PC-3 (cell line): ENCODE measurements around the gene SLC51B. TPM values are rescaled to one million over a fixed set of nuclear protein-coding genes. Genes with fewer than 3 reads are reported as not detected.

ENCODE experiments used
- ATAC-seq: fragments of 200-7000 bp; cut with Tn5 transposase; 2 replicates; pipeline ENCODE4 v1.9.1; 2020; ENCODE audit warnings: mild to moderate bottlenecking, moderate library complexity
- BruUV-seq: library from RNA; stranded (reverse); fragments of 400-500 nt; replicated peaks from 2 replicates; lab custom pipeline; 2021; lab: Mats Ljungman, UMichigan
- CTCF ChIA-PET: fragments of 300-600 bp; sonication (Branson Sonifier 250); formaldehyde crosslinking; loops from one replicate; lab custom pipeline; 2022; ENCODE audit warnings: antibody characterized with exemption; lab: Charles Lee
- POLR2A ChIA-PET: fragments of 300-600 bp; sonication (Branson Sonifier 250); formaldehyde crosslinking; loops from one replicate; lab custom pipeline; 2022; ENCODE audit warnings: antibody characterized with exemption; ENCODE audit not compliant: unreplicated experiment; lab: Charles Lee
- DNase-seq: peaks from one replicate; pipeline ENCODE4 v3.0.0-alpha.2; 2015
- H2AFZ ChIP-seq: fragments of 300-600 bp; sonication (generic); 2 replicates; pipeline ENCODE4 v1.6.0; 2016; ENCODE audit warnings: antibody characterized with exemption, low read length
- H3F3A ChIP-seq: fragments of 300-600 bp; sonication (generic); one replicate; pipeline ENCODE4 v1.6.0; 2017; ENCODE audit warnings: antibody characterized with exemption, low read length, control low read depth, mild to moderate bottlenecking; ENCODE audit not compliant: unreplicated experiment
- H3K27ac ChIP-seq: fragments of 300-600 bp; sonication (generic); 2 replicates; pipeline ENCODE4 v1.5.1; 2016; ENCODE audit warnings: mild to moderate bottlenecking, low read length
- H3K27me3 ChIP-seq: fragments of 300-600 bp; sonication (generic); 2 replicates; pipeline ENCODE4 v1.6.1; 2016; ENCODE audit warnings: low read length, mixed read lengths
- H3K36me3 ChIP-seq: fragments of 300-600 bp; sonication (generic); 2 replicates; pipeline ENCODE4 v1.6.1; 2016; ENCODE audit warnings: low read depth, mixed run types, low read length, mixed read lengths
- H3K4me1 ChIP-seq: fragments of 300-600 bp; sonication (generic); 2 replicates; pipeline ENCODE4 v1.5.1; 2016; ENCODE audit warnings: low read length; ENCODE audit not compliant: insufficient read depth
- H3K4me2 ChIP-seq: fragments of 300-600 bp; sonication (generic); 2 replicates; pipeline ENCODE4 v1.6.0; 2016; ENCODE audit warnings: low read length
- H3K4me3 ChIP-seq: fragments of 300-600 bp; sonication (generic); 2 replicates; pipeline ENCODE4 v1.5.1; 2016; ENCODE audit warnings: mild to moderate bottlenecking, low read length, mixed read lengths
- H3K79me2 ChIP-seq: fragments of 300-600 bp; sonication (generic); 2 replicates; pipeline ENCODE4 v1.6.1; 2017; ENCODE audit warnings: low read length, mixed read lengths
- H3K9ac ChIP-seq: fragments of 300-600 bp; sonication (generic); 2 replicates; pipeline ENCODE4 v1.6.0; 2016; ENCODE audit warnings: mild to moderate bottlenecking, low read length
- H3K9me2 ChIP-seq: fragments of 300-600 bp; sonication (generic); replicated peaks from 2 replicates; pipeline ENCODE4 v1.6.1; 2016; ENCODE audit warnings: mixed run types, low read length, mixed read lengths
- H3K9me3 ChIP-seq: fragments of 300-600 bp; sonication (generic); 2 replicates; pipeline ENCODE4 v1.6.1; 2016; ENCODE audit warnings: low read length, mixed read lengths
- H4K20me1 ChIP-seq: fragments of 300-600 bp; sonication (generic); 2 replicates; pipeline ENCODE4 v1.6.1; 2016; ENCODE audit warnings: low read length, mixed read lengths
- CTCF ChIP-seq: fragments of 300-600 bp; sonication (generic); conservative IDR thresholded peaks from 2 replicates; pipeline ENCODE4 v1.5.1; 2017; ENCODE audit warnings: antibody characterized with exemption, low read depth, mild to moderate bottlenecking, low read length
- EZH2 ChIP-seq: fragments of 300-600 bp; sonication (generic); IDR thresholded peaks from one replicate; pipeline ENCODE4 v1.6.1; 2017; ENCODE audit warnings: antibody characterized with exemption, mild to moderate bottlenecking, low read length; ENCODE audit not compliant: unreplicated experiment
- EZH2phosphoT487 ChIP-seq: fragments of 300-600 bp; sonication (generic); IDR thresholded peaks from 2 replicates; pipeline ENCODE4 v1.6.1; 2018; ENCODE audit warnings: mild to moderate bottlenecking, antibody characterized with exemption, low read length, borderline replicate concordance
- intact Hi-C: fragments of 100-400 bp; cut with micrococcal nuclease; formaldehyde crosslinking; loops from 2 replicates; pipeline ENCODE4 v1.9.0; 2023
- total RNA-seq: library from RNA; depleted of rRNA; stranded (reverse); fragments of >200 nt; gene quantifications from 2 replicates; pipeline ENCODE4 v1.2.3, GENCODE V29; 2014

Gene SLC51B
- total RNA-seq, 1 experiment from 2014 or later = not detected

DNA sequence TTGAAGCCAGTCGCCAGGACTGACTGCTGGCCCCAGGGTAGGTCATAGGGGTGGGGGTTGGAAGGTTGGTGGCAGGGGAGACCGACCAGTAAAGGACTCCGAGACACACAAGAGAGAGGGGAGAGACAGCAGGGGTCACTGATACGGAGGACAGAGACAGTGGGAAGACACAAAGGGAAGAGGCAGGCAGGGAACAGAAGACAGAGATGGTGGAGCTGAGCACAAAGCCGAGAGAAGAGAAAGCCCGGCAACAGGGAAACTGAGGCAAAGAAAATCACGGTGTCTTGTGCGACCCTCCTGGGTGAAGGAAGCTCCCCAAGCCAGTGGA lies 22.1 kb downstream of the SLC51B start:
- H3K9me2 ChIP-seq = no peaks in the 10 kb centered on the region
- no peak overlapping the region for H2AFZ ChIP-seq
- H4K20me1 ChIP-seq = no peaks in the 10 kb centered on the region
- H3K36me3 ChIP-seq = no peaks in the 10 kb centered on the region
- no peak for ATAC-seq
- intact Hi-C loops = no loop called here
- no peak overlapping the region for H3K4me2 ChIP-seq
- DNase-seq = no peak
- no TSS peak for BruUV-seq
- H3K4me1 ChIP-seq = no peaks in the 10 kb centered on the region
- no peak overlapping the region for H3K9ac ChIP-seq
- H3F3A ChIP-seq = no peaks in the 10 kb centered on the region
- H3K79me2 ChIP-seq = no peaks in the 10 kb centered on the region
- H3K9me3 ChIP-seq = no peaks in the 10 kb centered on the region
- no peak for TF ChIP-seq CTCF
- CTCF ChIA-PET = no interaction called here
- no peaks in the 10 kb centered on the region for H3K27me3 ChIP-seq
- POLR2A ChIA-PET = no interaction called here
- no peak overlapping the region for H3K27ac ChIP-seq
- no peak overlapping the region for H3K4me3 ChIP-seq

- POLR2A ChIA-PET = no interaction called here
- H2AFZ ChIP-seq = no peak within 1 kb of the TSS
- TF ChIP-seq EZH2phosphoT487 (no peak), EZH2 (no peak), CTCF (no peak)
Measured at GRCh38 chr15:65067645-65068402, 22.6 kb downstream of the SLC51B start, which contains the start of gene RASL12. Gene RASL12 (minus strand): TSS chr15:65067991. CDS start chr15:65067835, 156 bp downstream.

GRCh38 chr15:65068403-65068788 lies 23.2 kb downstream of the SLC51B start:
- DNase-seq = no peak
- no peaks in the 10 kb centered on the region for H4K20me1 ChIP-seq
- H2AFZ ChIP-seq = no peak overlapping the region
- no peak overlapping the region for H3K27ac ChIP-seq
- intact Hi-C loops = no loop called here
- no peak overlapping the region for H3K4me3 ChIP-seq
- H3K79me2 ChIP-seq = no peaks in the 10 kb centered on the region
- ChIA-PET POLR2A (no interaction called here), CTCF (no interaction called here)
- no peaks in the 10 kb centered on the region for H3F3A ChIP-seq
- TF ChIP-seq CTCF (no peak), EZH2 (no peak), EZH2phosphoT487 (no peak)
- H3K9ac ChIP-seq = no peak overlapping the region
- H3K27me3 ChIP-seq = no peaks in the 10 kb centered on the region
- ATAC-seq = no peak
- no TSS peak for BruUV-seq
- no peaks in the 10 kb centered on the region for H3K4me1 ChIP-seq
- no peaks in the 10 kb centered on the region for H3K9me2 ChIP-seq
- H3K9me3 ChIP-seq = no peaks in the 10 kb centered on the region
- H3K36me3 ChIP-seq = no peaks in the 10 kb centered on the region
- H3K4me2 ChIP-seq = no peak overlapping the region

More at GRCh38 chr15:65067645-65068402, 22.6 kb downstream of the SLC51B start, which contains the start of gene RASL12:
- no peaks in the 10 kb centered on the region for H4K20me1 ChIP-seq
- ATAC-seq = no peak
- H3K27me3 ChIP-seq = no peaks in the 10 kb centered on the region
- H3K4me2 ChIP-seq = no peak within 1 kb of the TSS
- H3F3A ChIP-seq = no peaks in the 10 kb centered on the region
- DNase-seq = no peak
- no peak within 1 kb of the TSS for H3K4me3 ChIP-seq
- H3K4me1 ChIP-seq = no peaks in the 10 kb centered on the region
- H3K9me2 ChIP-seq = no peaks in the 10 kb centered on the region
- no peak within 1 kb of the TSS for H3K9ac ChIP-seq
- BruUV-seq = no TSS peak
- no peaks in the 10 kb centered on the region for H3K9me3 ChIP-seq
- CTCF ChIA-PET = no interaction called here
- H3K36me3 ChIP-seq = no peaks in the 10 kb centered on the region
- no peak within 1 kb of the TSS for H3K27ac ChIP-seq
- H3K79me2 ChIP-seq = no peaks in the 10 kb centered on the region
- intact Hi-C loops = no loop called here
